CD4-positive, alpha-beta T cell (primary cell): ENCODE measurements around the gene MTRR. TPM values are rescaled to one million over a fixed set of nuclear protein-coding genes. Genes with fewer than 3 reads are reported as not detected.

Source experiments
- ATAC-seq: fragments of 200-7000 bp; cut with Tn5 transposase; one replicate; pipeline ENCODE4 v1.10.0; 2022; ENCODE audit warnings: mild to moderate bottlenecking; ENCODE audit not compliant: poor library complexity
- CTCF ChIA-PET: fragments of 350-600 bp; sonication (Branson Sonifier 250); formaldehyde crosslinking; loops from one replicate; lab custom pipeline; 2021; ENCODE audit warnings: antibody characterized with exemption, inconsistent platforms; lab: Charles Lee
- POLR2A ChIA-PET: fragments of 350-600 bp; sonication (Branson Sonifier 250); formaldehyde crosslinking; loops from one replicate; lab custom pipeline; 2021; ENCODE audit warnings: antibody characterized with exemption, inconsistent platforms; lab: Charles Lee
- DNase-seq, 14 experiments: peaks; one replicate each; pipeline ENCODE4 v3.0.0-alpha.2; 2013 to 2020; ENCODE audit warnings: mixed read lengths in 2 of 14
- H3K27ac ChIP-seq, 2 donors: one replicate each; pipeline versions ENCODE4 v1.5.1 to v1.7.0; 2013; ENCODE audit warnings: low read length in 2 of 2, low read depth in 1 of 2, mild to moderate bottlenecking in 1 of 2
- H3K27me3 ChIP-seq, 2 experiments: 1 replicate in 1 of 2; 2 replicates in 1 of 2; pipeline versions ENCODE4 v1.6.1 to v1.7.0; 2013; ENCODE audit warnings: low read length in 2 of 2, control low read depth in 1 of 2, mild to moderate bottlenecking in 1 of 2, moderate library complexity in 1 of 2; ENCODE audit not compliant: insufficient read depth in 2 of 2, control insufficient read depth in 1 of 2
- H3K36me3 ChIP-seq: one replicate; pipeline ENCODE4 v1.6.1; 2013; ENCODE audit warnings: low read length, control low read depth; ENCODE audit not compliant: insufficient read depth
- H3K4me1 ChIP-seq: one replicate; pipeline ENCODE4 v1.6.1; 2013; ENCODE audit warnings: low read length, control low read depth; ENCODE audit not compliant: insufficient read depth
- H3K4me3 ChIP-seq: one replicate; pipeline ENCODE4 v1.5.1; 2013; ENCODE audit warnings: mild to moderate bottlenecking, low read length, moderate library complexity
- H3K9me3 ChIP-seq, 2 experiments: 1 replicate in 1 of 2; 2 replicates in 1 of 2; pipeline versions ENCODE4 v1.6.1 to v1.7.0; 2013; ENCODE audit warnings: low read length in 2 of 2, mild to moderate bottlenecking in 2 of 2, control low read depth in 1 of 2, moderate library complexity in 1 of 2; ENCODE audit not compliant: control insufficient read depth in 1 of 2, insufficient read depth in 1 of 2
- H3K27ac Mint-ChIP-seq: one replicate; pipeline ENCODE4 v1.8.0; 2020; ENCODE audit warnings: mixed read lengths
- H3K27me3 Mint-ChIP-seq: one replicate; pipeline ENCODE4 v1.8.0; 2021; ENCODE audit warnings: mixed read lengths
- H3K36me3 Mint-ChIP-seq: one replicate; pipeline ENCODE4 v1.8.0; 2021; ENCODE audit warnings: low read depth, mixed read lengths
- H3K4me1 Mint-ChIP-seq: one replicate; pipeline ENCODE4 v1.8.0; 2021; ENCODE audit warnings: low read depth, mixed read lengths
- H3K4me3 Mint-ChIP-seq: one replicate; pipeline ENCODE4 v1.8.0; 2020; ENCODE audit warnings: mild to moderate bottlenecking, mixed read lengths
- H3K9me3 Mint-ChIP-seq: one replicate; pipeline ENCODE4 v1.8.0; 2020; ENCODE audit warnings: mixed read lengths
- intact Hi-C, 2 experiments: fragments of 100-400 bp; cut with DNase I in 1 of 2; cut with micrococcal nuclease in 1 of 2; formaldehyde crosslinking; loops; one replicate each; pipeline versions ENCODE4 v1.15.1 to v1.9.0; 2023 to 2025; cut with DNase I, micrococcal nuclease
- total RNA-seq, 174 experiments: library from RNA in 2 of 174; stranded (reverse) in 2 of 174; gene quantifications; one replicate each; pipeline ENCODE4 v1.2.3 and lab custom pipeline; 2021 to 2026
- TF ChIP-seq, protein P1 (sequence below): fragments of 200-600 bp; IDR thresholded peaks from one replicate; pipeline ENCODE4 v1.8.0; 2022; ENCODE audit warnings: antibody characterized with exemption, mild to moderate bottlenecking

MTRR gene
- total RNA-seq, 2 experiments from 2014 or later: 74.6 to 77.5 TPM

GRCh38 chr5:7902201-7902600 is 33.3 kb downstream of the MTRR start:
- H3K27me3 Mint-ChIP-seq: no peaks in the 10 kb centered on the region
- no peak overlapping the region for H3K27ac ChIP-seq
- ATAC-seq: no peak
- intact Hi-C loops: no loop called here
- H3K4me3 ChIP-seq: no peak overlapping the region
- H3K9me3 Mint-ChIP-seq: peaks cover 3% of the 10 kb centered on the region
- H3K36me3 ChIP-seq: peaks cover 59% of the 10 kb centered on the region
- no peak overlapping the region for H3K27ac Mint-ChIP-seq
- H3K27me3 ChIP-seq: no peaks in the 10 kb centered on the region
- H3K4me3 Mint-ChIP-seq: no peak overlapping the region
- H3K9me3 ChIP-seq: peaks cover 0 to 3% of the 10 kb centered on the region in 2 experiments
- H3K4me1 Mint-ChIP-seq: no peaks in the 10 kb centered on the region
- ChIA-PET CTCF (no interaction called here), POLR2A (no interaction called here)
- TF ChIP-seq, protein P1, sequence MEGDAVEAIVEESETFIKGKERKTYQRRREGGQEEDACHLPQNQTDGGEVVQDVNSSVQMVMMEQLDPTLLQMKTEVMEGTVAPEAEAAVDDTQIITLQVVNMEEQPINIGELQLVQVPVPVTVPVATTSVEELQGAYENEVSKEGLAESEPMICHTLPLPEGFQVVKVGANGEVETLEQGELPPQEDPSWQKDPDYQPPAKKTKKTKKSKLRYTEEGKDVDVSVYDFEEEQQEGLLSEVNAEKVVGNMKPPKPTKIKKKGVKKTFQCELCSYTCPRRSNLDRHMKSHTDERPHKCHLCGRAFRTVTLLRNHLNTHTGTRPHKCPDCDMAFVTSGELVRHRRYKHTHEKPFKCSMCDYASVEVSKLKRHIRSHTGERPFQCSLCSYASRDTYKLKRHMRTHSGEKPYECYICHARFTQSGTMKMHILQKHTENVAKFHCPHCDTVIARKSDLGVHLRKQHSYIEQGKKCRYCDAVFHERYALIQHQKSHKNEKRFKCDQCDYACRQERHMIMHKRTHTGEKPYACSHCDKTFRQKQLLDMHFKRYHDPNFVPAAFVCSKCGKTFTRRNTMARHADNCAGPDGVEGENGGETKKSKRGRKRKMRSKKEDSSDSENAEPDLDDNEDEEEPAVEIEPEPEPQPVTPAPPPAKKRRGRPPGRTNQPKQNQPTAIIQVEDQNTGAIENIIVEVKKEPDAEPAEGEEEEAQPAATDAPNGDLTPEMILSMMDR: no peak
- peaks cover 94% of the 10 kb centered on the region for H3K36me3 Mint-ChIP-seq
- no peak for DNase-seq
- no peaks in the 10 kb centered on the region for H3K4me1 ChIP-seq

GRCh38 chr5:7902666-7903625 is 34.0 kb downstream of the MTRR start:
- H3K27ac ChIP-seq: no peak overlapping the region
- no peaks in the 10 kb centered on the region for H3K27me3 Mint-ChIP-seq
- H3K4me1 Mint-ChIP-seq: no peaks in the 10 kb centered on the region
- intact Hi-C loops: no loop called here
- H3K36me3 ChIP-seq: peaks cover 52% of the 10 kb centered on the region
- H3K4me3 Mint-ChIP-seq: no peak overlapping the region
- H3K27me3 ChIP-seq: no peaks in the 10 kb centered on the region
- peaks cover 0 to 10% of the 10 kb centered on the region in 2 experiments for H3K9me3 ChIP-seq
- POLR2A ChIA-PET: no interaction called here
- H3K9me3 Mint-ChIP-seq: peaks cover 3% of the 10 kb centered on the region
- CTCF ChIA-PET: no interaction called here
- no peaks in the 10 kb centered on the region for H3K4me1 ChIP-seq
- H3K36me3 Mint-ChIP-seq: peaks cover 94% of the 10 kb centered on the region
- ATAC-seq: no peak
- no peak for DNase-seq
- no peak overlapping the region for H3K27ac Mint-ChIP-seq
- TF ChIP-seq, protein P1: no peak
- no peak overlapping the region for H3K4me3 ChIP-seq

- H3K9me3 ChIP-seq: peaks cover 0 to 22% of the 10 kb centered on the region in 2 experiments
- intact Hi-C loops: no loop called here
- DNase-seq (no peak), ATAC-seq (no peak)
- Mint-ChIP-seq H3K4me1 (no peaks in the 10 kb centered on the region), H3K4me3 (no peak overlapping the region), H3K36me3 (peaks cover 94% of the 10 kb centered on the region), H3K27me3 (no peaks in the 10 kb centered on the region), H3K9me3 (peaks cover 8% of the 10 kb centered on the region), H3K27ac (no peak overlapping the region)
- H3K36me3 ChIP-seq: peaks cover 44% of the 10 kb centered on the region
- CTCF ChIA-PET: no interaction called here
- H3K4me1 ChIP-seq: no peaks in the 10 kb centered on the region
- H3K27me3 ChIP-seq: no peaks in the 10 kb centered on the region
- POLR2A ChIA-PET: no interaction called here
- TF ChIP-seq, protein P1: no peak
- H3K27ac ChIP-seq: no peak overlapping the region
- no peak overlapping the region for H3K4me3 ChIP-seq
These were observed 35.2 kb downstream of the MTRR start for GRCh38 chr5:7904170-7904569.
